HTERT RPE-1 (cell line): ENCODE data around the gene PLCB1.

Source experiments
- in situ Hi-C: fragments of 300-500 bp; cut with MboI; formaldehyde crosslinking; loops from 4 replicates; pipeline ENCODE4 v1.14.3; 2020; ENCODE audit warnings: low sequenced_read_pairs

PLCB1 gene

DNA sequence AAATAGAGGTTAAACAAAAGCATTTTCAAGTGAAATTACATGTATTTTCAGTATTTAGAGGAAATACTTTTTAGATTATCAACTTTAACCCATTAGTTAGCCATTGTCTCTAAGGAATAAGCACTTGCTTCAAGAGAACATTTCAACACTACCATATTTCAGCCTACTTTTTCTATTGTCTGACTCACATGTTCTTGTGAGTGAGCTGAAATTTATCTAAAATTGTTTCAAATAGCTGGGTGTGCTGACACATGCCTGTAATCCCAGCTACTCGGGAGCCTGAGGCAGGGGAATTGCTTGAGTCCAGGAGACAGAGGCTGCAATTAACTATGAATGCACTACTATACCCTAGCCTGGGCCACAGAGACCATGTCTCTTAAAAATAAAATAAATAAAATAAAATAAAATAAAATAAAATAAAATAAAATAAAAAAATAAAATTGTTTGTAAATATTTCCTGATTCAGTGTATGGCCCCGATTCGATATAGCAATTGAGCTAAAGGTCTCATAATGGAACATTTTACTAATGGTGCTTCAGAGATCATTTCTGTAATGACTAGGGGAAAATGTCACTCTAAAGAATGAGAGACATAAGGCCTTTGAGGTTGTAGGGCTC, 612.3 kb downstream of the PLCB1 start:
- in situ Hi-C loops, result no loop called here

DNA sequence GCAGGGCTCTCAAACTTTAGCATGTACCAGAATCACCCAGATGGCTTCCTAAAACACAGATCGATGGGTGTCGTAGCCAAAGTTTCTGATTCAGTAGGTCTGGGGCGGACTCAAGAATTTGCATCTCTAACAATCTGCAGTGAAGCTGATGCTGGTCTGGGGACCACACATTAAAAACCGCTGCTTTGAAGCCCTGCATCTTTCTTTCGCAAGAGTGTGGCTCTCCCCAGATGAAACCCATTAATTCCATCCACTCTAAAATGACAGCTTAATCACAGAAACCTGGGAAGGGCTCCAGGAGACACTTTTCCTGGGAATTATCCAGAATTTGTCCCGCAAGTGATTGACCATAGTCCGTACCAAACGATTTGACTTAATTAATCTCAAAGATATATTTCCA, 617.0 kb downstream of the PLCB1 start:
- in situ Hi-C loops, result no loop called here

DNA sequence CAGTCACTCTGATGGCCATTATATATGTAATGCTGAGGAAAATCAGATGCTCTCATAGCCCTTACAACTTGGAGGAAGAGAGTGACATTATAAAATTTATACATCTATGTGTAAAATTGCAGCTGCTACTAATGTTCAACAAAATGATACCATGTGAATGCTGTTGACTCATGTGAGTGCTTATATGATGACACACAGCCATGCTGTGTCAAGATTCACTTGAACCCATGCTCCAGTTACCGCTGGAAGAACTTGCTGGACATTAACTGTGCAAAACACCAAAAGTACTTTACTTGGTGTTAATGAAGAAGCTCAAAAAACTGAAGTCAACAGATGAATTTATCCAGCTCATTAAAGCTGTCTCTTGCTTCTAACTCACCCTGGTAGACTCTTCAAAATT, 617.9 kb downstream of the PLCB1 start:
- in situ Hi-C loops, result no loop called here

DNA sequence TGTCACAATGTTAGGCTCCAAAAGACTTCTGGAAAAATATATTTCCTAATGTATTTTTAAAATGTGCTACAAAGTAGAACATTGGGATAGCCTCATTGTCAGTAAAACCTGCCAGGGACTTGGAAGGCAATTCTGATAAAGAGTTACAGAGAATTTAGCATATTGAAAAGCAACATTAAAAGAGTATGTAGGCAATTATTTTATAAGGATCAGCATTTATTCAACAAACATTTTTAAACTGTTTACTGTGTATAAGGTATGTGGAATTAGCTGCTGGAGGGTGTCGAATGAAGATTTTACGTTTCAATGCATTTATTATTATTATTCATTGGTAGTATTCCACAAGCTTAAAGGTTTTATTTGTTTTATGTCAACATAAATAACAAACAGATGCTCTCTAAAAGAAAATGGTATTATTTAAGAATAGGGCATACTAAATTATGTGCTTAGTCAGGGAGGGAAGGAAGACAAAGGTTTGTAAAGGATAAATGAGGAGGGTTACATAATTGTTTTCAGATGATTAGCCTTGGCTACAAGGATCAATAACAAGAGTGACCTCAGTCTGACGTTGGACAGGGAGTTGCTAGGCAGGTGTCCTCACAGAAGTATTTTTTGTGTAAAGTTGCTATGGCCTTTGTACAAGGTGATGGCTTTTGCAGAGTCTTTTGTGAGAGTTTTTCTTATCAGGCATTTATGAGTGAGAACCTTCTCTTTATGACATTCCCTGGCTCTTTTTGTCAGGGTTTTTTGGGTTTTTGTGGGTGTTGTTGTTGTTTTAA, 623.5 kb downstream of the PLCB1 start:
- in situ Hi-C loops, result no loop called here

DNA sequence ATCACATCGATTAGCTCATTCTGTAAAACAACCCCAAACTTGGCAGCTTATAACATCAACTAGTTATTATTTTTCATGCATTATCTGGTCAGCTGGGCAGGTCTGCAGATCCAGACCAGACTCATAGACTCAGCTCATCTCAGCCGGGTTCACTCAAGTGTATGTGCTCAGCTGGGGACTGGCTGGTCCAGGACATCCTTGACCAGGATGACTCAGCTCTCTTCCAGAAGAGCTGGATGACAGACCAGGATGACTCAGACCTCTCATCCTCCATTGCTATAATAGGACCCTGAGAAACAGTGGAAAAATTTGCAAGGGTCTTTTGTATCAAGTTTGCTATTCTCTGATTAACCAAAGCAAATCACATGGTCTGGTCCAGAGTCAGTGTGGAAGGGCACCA, 624.3 kb downstream of the PLCB1 start:
- in situ Hi-C loops, result no loop called here

DNA sequence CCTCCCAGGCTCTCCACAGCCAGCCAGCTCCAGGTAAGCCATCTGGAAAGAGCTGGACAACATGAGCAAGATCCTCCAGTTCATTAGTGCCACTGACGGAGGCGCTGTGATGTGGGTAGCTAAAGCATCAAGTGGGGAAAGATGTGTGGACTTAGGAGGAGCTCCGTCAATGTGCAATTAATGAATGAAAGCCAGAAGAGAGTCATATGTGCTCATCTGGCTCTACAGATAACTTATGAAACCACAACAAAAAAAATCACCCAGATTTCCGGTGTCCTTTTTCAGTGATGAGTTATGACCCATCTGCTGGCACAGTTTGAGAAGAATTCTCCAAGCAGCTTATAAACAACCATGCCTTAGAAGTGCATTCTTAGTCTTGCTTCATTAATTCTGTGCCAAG, 625.1 kb downstream of the PLCB1 start:
- in situ Hi-C loops, result no loop called here

DNA sequence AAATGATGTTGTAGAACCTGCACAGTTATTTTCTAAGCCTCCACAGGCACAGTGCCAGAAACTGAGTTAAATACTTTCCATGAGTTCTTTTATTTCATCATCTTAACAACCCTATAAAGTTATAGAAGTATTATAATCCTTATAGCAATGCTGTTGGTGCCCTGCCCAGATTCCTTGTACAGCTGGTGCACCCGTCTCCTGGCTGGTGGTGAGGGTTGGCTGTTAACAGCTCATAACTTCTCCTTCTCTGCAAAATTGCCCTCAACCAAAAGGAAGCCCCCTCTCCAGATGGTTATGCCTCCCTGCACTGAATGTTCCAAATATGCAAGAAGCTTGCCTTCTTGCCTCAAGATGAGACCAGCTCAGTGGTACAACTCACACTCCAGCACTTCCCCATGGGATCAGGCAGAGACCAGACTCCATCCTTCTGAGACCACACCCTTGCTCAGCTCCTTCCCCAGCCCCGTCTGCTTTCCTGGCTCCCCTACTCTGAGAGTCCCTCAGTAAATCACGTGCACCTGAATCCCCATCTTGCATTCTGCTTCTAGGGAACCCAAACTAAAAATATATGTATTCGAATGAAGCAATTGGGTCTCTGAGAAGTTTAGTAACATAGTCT, 632.4 kb downstream of the PLCB1 start:
- in situ Hi-C loops, result no loop called here

DNA sequence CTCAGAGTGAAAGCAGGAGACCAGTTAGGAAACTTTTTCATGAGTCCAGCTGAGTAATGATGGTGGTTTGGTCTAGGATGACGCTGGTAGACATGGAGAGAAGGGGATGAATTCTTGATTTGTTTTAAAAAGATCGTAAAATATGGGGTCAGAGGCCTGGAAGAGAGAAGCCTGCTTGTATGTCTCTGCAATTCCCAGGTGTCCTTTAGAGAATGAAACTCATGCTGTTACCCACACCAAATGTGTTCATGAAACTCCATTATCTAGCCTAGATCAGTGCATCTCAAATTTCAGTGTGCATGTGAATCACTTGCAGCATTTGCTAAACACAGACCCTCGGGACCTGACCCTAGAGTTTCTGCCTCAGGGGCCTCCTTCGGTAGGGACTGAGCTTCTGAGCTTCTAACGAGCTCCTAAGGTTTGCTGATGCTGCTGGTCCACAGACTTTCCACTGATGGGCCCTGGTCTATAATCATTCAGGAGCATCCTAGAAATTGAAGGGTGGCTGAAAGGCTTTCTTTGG, 634.9 kb downstream of the PLCB1 start:
- in situ Hi-C loops, result no loop called here

DNA sequence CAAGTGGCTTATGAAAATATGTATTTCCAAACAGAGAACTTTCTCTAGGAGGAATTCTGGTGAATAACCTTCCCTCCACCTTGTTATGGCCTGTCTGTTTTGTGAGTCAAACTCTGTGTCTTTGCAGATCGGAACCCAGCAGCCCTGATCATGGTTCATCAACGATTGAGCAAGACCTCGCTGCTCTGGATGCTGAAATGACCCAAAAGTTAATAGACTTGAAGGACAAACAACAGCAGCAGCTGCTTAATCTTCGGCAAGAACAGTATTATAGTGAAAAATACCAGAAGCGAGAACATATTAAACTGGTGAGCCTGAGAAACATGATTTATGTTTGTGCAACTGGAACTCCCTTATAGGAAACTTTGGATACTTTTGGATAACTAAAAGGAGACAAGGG, 642.3 kb downstream of the PLCB1 start:
- in situ Hi-C loops, result no loop called here

DNA sequence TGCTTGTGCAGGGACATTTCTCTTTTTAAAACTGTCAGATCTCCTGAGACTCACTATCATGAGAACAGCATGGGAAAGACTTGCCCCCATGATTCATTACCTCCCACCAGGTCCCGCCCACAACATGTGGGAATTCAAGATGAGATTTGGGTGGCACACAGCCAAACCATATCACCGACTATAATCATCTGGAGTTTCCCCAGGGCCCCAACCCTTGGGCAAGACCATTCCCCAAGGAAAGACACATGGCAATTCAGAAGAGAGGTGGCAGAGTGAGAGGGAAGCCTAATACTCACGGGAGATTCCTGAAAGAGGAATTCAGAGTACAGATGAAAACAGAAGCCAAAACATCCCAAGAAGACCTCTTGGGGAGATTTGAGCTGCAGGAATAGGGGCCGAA, 645.8 kb downstream of the PLCB1 start:
- in situ Hi-C loops, result no loop called here

DNA sequence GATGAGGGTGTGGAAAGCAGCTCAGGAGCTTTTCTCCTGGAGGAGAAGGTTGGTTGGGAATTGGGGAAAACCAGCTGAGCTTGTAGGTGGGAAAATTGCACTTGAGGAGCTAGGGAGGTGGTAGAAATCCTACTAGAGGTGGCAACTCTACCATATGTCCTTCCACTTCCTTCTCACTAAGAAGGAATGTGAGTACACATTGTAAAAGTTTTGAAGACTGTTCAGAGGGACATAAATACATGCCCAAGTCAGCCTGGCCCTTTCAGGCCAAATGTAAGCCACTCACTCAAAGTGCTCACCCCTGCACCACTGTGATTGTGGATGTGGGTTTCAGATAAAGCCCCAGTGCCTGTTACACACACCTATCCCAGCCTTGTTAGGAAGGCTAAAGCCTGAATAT, 646.3 kb downstream of the PLCB1 start:
- in situ Hi-C loops, result no loop called here

DNA sequence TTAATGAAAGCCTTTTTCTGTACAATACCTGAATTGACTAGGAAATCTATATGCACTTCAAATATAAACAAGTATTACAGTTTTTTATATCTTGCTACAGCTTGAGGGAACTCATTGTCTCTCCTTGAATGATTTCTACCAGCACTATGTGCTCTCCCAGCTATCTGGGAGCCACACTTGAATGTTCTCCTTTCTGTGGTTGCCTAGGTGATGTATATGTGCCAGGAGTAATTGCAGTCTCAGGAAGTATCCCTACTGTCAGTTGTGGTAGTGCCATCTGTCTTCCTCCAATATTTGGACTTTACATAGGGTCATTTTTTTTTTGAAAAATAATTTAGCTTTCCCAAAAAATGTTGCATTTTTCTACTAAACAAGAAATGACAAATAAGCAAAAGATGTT, 648.8 kb downstream of the PLCB1 start:
- in situ Hi-C loops, result no loop called here

DNA sequence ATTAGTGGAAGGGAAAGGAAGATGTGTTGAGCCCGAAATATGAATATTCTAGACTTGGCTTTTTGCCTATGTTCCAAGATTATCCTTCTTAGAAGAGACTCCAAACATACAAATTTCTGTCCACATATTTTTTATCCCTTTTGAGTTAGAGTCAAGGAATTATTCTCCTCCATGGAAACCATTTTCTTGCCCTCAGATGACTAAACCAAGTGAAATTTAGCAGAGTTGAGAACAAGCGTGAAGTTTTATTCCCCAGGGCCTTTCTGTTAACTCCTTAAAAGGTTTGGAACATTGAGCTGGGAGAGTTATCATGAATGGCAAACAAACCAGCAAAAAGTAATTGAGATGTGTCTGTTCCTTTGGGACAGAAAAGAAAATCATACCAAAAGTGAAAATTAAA, 650.7 kb downstream of the PLCB1 start:
- in situ Hi-C loops, result no loop called here

DNA sequence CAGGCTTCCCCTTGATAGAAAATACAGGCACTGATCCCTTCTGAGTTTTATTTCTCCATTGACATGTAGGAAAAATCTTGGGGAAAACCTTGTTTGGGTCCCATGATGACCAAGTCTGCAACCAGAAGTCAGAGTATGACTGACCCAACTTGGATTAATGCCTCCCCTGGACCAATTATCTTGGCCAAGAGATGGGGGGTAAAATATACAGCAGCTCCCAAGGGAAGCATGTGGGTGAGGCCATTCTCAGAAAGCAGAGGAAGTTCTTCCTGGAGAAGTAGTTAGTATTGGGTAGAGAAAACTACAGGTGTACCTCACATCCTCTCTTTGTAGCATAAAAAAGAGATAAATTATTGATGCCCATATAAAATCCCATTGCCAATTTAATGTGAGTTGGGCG, 651.7 kb downstream of the PLCB1 start:
- in situ Hi-C loops, result no loop called here

DNA sequence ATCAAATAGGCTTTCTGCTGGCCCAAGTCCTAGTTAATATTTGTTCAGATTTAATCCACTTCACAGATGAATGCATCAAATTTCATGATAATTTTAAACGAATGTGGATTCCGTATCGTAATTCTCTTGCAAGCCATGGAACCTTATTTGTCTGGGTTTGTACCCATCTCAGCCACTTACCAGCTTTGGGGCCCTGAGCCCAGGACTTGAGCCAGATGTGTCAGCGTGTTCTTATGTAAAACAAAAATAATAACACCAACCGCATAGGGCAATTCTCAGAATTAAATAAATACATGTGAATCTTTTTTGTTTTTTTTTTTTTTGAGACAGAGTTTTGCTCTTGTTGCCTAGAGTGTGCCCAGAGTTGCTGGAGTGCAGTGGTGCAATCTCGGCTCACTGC, 654.3 kb downstream of the PLCB1 start:
- in situ Hi-C loops, result no loop called here

DNA sequence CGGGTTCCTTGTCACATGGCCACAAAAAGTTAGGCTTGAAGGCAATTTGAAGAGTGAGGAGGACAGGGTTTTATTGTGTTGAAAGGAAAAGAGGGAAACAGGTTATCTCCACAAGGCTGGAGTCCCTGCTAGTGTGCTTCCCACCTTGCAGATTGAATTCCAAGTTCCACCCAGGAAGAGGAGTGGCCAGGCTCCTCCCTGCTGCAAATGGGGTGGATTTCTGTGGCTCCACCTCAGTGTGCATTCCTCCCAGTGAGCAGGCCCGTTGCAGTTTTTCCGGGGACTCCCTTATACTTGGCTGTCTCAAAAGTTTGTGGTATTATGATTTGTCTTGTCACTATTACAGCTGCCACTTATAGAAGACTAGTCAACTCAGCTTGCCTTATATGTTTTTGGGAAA, 655.0 kb downstream of the PLCB1 start:
- in situ Hi-C loops, result no loop called here

DNA sequence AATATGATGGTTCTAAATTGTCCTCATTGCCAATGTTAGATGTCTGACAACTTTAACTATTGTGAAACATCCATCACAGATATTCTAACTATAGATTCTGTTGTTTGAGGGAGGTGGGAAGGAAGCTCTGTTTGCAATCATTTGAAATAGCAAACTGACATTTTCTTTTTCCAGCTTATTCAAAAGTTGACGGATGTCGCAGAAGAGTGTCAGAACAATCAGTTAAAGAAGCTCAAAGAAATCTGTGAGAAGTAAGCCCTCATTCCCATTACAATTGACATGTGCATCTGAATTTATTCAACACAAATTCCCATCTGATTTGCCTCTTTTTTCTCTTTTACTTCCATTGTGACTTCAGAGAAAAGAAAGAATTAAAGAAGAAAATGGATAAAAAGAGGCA, 656.2 kb downstream of the PLCB1 start:
- in situ Hi-C loops, result no loop called here

DNA sequence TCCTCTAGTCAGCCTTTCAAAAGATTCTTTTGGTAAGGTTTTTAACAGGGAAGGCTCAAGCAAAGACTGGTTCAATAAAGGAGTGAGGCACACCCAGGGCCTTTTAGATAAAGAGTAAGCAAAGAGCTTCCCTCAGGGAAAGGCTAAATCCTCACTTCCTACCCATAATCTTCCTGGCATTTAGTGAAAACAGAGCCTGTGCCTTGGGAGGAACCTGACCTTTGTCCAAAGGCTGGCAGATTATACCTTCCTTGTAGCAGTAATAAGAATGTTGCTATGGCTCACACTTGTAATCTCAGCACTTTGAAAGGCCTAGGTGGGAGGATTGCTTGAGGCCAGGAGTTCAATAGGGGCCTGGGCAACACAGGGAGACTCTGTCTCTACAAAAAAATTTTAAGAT, 656.8 kb downstream of the PLCB1 start:
- in situ Hi-C loops, result no loop called here

DNA sequence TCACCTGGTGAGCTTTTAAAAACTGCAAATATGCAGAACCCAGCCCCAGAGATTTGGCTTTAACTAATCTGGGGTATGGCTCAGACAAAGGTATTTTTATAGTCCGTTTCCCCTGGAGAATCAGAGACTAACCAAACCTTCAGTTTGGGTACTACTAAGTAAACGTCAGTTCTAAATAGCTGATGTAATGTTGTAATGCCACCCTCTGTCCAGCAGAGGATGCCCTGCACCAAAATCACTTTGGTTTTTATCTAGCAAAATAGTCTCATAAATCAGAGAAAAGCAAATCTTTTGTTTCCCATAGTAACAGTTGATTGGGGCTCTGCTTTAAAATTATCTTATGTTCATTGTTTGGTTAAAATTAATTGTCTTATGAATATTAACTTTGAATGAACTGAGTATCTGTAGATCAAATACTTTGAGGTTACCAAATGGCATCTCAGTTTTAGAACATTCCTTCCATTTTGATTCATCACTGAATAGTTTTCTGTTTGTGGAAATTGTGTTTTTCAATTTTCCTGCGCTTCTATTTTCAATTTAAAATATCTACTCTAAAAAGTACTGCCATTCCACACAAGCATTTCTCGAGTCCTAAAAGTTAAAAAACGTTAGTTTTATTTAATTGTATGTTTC, 658.5 kb downstream of the PLCB1 start:
- in situ Hi-C loops, result no loop called here

DNA sequence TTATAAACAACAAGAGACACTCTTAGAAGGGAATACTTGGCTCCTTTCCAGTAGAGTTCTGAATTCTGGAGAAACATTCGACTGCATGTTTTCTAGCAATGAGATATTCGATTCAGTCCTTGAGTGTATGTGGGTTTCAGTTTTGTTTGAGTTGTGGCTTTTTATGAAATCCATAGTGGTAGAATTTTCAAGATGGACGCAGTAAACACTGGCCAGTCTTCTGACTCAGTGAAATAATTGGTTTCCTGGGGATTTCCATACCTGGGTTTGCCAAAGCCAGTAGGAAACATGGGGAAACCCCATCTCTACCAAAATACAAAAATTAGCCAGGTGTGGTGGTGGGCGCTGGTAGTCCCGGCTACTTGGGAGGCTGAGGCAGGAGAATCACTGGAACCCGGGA, 663.3 kb downstream of the PLCB1 start:
- in situ Hi-C loops, result no loop called here

DNA sequence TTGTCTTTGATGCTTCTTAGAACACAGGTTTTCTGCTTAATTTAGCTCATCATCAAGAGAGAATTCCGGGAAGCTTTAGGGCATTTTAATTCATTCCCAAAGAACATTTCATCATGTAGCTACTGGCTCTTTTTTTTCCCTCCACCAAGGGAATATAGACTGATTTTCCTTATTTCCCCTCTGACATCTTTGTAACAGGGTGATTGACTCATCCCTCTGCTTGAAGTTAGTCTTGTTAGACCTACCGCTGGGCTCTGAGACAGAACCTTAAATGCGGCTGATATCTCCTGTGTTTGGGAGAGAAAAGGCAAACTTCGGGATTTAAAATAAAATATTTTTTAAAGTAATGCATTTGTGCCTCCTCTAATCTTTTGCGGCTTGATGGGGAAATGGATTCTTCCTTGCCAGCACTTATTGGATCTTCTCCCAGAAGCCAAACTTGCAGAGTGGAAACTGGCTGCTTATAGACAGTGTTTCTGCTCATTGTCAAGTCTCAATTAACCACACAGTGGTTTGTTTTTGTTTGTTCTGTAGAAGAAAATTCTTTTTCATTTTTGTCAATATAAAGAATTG, 664.1 kb downstream of the PLCB1 start:
- in situ Hi-C loops, result no loop called here
